Astrocyte of the hippocampus (primary cell): ENCODE data around the gene PLET1.

Experiments used
- DNase-seq: peaks from one replicate; pipeline ENCODE4 v3.0.0; 2011; ENCODE audit warnings: low read depth, low spot score

Gene PLET1

DNA sequence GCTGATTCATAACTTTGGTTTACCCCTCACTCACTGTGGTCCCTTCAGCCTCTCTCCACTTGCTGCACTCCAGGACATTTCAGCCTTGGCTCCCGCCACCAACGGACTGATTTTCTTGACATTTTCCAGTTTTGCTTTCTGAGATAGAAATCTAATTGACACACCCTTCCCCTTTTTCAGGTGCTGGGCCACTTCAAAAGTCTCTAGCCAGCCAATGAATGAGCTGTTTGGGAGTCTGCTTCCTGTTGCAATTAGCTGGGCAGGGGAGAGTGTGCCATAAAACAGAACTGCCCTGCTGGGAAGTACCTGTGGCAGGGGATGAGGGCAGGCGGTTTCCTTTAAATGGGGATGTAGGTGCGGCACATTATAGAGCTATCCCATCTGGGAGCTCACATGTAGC lies 21.1 kb upstream of the PLET1 start:
- DNase-seq: no peak

- peak; percentile 90 for DNase-seq
Measured at GRCh38 chr11:112280268-112281126, 19.8 kb upstream of the PLET1 start.

DNA sequence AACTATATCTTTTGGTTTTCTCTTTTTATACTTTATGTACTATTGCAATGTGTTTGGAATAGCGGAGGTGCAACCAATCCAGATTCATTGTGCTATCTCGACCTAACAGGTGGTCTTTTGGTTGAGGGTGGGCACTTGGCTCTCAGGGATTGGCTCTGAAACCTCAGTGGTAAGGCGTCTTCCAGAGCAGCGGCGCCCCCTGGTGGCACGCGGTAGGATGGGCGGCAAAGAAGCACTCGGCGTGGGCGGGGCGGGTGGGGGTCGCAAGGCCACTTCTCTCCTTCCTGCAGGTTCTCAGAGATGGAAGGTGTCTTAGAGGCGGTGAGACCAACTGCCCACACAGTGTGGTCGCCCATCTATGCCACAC lies 19.2 kb upstream of the PLET1 start:
- peak; percentile 79 for DNase-seq

DNA sequence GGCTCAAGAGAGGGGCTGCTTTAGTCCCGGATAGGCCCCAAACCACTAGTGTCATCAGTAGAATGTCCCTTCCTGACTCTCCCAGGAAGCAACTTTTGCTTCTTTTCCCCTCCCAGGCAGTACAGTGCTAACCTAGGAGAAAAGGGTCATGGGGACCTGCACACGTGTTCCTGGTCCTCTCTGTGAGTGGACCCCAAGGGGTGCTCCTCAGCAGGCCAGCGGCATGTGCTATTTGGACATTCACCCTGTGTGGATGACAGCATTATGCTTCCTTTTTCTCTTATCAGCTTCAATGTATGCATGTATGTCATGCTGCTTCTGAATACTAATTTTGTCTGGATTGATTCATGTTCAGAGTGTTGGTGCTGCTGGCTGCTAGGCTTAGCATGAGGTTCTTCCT lies 18.1 kb upstream of the PLET1 start:
- DNase-seq: no peak

DNA sequence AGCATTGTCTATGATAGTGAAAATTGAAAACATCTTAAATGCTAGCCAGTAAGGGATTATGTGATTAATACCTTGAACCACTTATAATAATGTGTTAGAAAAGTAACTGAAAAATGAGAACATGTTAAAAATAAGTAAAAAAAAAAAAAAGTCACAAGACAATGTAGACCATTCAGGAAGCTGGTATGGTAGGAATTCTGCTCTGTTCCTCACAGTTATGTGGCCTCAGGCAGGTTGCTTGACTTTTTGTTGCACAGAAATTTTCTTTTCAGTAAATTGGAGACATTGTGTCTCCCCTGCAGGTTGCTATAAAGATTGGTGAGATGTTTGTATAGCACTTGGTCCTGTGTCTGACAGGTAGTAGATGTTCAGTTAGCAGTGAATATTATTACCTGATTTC lies 17.3 kb upstream of the PLET1 start:
- DNase-seq: peak; percentile 62

- DNase-seq: no peak
Measured at GRCh38 chr11:112277029-112277428, 16.4 kb upstream of the PLET1 start.

DNA sequence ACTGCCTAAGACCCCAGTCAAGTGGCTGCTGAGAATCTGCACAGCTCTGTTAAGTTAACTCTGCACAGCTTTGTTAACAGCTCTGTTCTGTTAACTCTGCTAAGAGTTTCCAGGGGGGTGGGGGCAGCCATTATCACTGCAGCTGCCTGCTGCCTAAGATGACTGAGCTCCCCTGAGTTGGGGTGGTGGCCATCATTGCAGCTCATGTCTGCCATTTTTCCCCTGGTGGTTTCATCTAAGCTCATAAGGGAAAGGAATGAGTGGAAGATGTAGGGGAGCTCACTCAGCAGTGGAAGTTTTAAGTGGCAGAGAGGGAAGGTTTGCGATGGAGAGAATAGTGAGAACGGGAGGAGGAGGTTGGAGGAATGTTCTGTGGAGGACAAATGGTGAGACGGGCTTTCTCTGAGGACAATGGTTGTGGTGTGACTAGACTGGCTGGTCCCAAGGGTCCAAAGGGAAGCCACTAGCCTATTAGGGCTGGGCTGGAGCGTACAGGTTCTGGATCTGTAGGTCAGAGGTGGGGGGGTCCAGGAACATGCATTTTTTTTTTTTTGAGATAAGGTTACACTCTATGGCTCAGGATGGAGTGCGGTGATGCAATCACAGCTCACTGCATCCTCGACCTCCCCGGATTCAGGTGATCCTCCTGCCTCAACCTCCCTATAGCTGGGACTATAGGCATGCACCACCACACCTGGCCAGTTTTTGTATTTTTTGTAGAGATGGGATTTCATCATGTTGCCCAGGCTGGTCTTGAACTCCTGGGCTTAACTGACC lies 13.5 kb upstream of the PLET1 start:
- DNase-seq: no peak

- DNase-seq: no peak
Measured at GRCh38 chr11:112273066-112273465, 12.4 kb upstream of the PLET1 start.

- DNase-seq: no peak
Measured at GRCh38 chr11:112271242-112271641, 10.6 kb upstream of the PLET1 start.

GRCh38 chr11:112270551-112271180 lies 10.0 kb upstream of the PLET1 start:
- DNase-seq: no peak

- no peak for DNase-seq
Measured at GRCh38 chr11:112269139-112269538, 8.5 kb upstream of the PLET1 start.

- no peak for DNase-seq
Measured at GRCh38 chr11:112268406-112268805, 7.7 kb upstream of the PLET1 start.

DNA sequence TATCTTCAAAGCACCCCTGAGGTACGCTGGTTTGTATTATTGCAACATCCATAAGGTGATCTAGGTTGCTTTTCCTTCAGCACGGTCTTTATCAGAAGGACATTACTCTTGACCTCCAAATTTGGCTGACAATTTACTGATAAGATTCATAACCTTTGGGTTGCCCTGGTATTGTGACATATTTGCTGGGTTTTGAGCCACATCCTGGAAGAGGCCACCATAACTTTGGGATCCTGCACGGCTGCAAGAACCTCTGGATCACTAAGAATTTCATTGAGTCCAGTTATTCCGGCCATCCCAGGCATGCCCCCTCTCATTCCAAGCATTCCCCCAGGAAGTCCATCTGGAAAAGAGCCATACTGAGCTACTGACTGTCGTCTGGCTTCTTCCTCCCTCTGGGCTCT lies 6.5 kb upstream of the PLET1 start:
- DNase-seq: no peak

- DNase-seq: no peak
Measured at GRCh38 chr11:112266410-112266778, 5.7 kb upstream of the PLET1 start.

GRCh38 chr11:112265659-112266409 lies 5.2 kb upstream of the PLET1 start:
- peak; percentile 37 for DNase-seq

DNA sequence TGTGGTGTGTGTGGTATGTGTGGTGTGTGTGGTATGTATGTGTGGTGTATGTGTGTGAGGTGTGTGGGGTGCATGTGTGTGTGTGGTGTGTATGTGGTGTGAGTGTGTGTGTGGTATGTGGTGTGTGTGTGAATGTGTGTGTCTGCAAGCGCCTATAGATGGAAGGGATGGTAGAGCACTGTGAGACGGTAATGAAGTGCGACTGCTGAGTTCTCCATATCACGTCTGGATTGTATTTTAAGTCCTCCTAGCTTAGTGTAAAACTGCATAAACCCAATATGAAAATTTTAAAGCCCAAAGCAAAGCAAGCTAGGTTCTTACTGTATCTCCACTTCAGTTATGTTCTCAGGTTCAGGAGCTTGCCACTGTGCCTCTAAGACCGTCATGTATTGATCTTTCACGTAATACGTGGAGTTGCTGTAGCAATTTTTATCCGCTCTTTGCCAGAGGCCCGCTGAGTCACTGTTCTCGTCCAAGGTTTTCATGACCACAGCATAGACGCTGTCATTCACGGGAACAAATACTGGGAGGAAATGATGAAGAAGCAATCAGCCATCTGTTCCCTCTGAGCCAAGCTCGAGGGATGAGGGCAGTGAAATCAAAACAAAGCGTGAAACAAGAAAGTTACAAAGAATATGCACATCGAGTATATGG lies 5.5 kb downstream of the PLET1 start:
- peak; percentile 87 for DNase-seq

DNA sequence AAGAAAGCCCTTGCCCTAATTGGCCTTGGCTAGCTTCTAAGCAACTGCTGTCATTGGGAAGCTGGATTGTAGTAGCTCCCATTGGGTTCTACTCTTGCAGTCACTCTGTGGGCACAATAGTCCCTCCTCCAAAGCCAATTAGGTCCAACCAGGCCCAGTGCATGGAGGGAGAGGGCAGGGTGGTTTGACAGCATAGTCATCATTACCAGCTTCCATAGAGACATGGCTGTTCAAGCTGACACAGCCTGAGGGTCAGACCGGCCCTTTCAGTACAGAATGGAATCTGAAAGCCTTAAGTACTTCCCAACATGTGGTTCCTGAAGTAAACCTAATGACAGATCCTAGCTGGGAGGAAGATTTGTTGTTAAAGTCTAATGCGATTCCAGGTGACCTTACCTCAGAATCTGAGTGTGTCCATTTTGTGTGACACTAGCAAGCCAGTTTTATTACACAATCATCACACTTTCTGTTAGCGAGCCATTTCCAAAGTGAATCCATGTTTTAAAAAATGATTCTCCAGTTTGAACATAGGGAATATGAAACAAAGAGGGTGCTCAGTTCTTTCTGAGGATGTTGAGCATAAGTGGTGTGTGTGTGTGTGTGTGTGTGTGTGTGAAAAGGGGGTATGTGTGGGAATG lies 6.9 kb downstream of the PLET1 start:
- DNase-seq: no peak

DNA sequence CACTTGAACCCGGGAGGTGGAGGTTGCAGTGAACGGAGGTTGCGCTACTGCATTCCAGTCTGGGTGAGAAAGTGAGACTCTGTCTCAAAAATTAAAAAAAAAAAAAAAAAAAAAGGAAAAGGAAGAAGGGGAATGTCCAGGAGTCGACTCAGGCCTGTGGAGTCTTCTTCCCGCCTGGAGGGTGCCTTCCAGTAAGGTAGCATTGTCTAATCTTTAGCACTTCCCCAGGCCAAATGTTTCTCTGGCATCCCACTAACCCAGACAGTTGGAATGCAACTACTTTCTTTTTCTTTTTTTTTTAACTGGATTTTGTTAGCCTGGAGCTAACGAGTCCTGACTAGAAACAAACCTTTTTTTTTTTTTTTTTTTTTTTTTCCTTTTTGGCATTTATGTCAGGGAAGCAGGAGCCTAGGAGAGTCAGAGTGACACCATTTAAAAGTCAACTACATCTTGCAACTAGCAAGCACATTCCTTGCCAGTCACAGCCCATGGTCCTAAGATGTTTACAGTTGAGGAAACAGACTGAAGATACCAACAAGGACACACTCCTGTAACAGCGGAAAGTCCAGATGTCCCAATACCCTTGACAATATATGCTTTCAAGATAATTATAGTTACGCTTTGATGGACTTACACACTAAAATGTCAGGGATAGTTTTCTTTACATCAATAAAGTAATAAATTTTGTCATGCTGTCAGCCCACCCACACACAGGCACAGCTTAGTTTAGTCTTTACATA lies 10.6 kb downstream of the PLET1 start:
- DNase-seq: peak; percentile 44

DNA sequence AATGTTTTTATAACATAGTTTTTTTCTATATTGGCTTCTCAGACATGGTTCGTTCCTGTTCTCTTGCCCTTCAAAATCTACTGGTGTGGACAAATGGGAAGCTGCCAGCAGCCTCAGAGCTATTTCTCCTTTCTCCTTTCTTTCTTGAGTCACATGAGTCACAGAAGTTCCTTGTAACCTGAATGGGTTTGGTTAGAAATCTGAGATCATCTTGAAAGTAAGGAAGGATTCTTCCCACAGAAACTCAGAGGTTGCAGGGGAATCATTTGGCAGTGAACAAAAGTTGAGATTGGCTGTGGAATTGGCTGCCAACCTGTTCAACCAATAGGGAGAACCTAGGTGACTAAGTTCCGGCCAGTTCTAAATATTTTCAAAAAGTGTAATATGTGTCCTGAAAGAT lies 12.5 kb downstream of the PLET1 start:
- peak; percentile 83 for DNase-seq

DNA sequence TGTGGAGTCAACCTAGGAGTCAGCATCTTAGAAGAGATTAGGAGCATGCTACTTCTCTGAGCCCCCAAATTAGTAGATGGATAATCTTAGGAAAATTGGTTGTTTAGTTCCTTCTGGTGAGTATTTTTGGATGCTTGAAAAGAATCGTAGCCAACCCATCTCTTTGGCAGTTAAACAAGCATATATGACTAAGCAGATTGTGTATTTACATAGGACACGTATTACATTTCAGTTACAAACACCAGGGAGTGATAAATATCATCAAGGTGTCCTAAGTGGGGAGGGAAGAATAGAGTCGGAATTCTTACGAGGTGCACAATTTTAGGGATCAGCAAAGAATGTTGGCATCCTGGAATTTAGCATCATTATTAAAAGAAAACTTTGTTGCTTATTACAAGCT lies 13.5 kb downstream of the PLET1 start:
- peak; percentile 14 for DNase-seq
